Omental fat pad (tissue), 4 donors: ENCODE data around the gene CCDC88B. TPM values are rescaled to one million over a fixed set of nuclear protein-coding genes. Genes with fewer than 3 reads are reported as not detected.

Experiments
- ATAC-seq: fragments of 150-250 bp; one replicate; pipeline ENCODE4 v1.9.1; 2016; ENCODE audit warnings: mild to moderate bottlenecking, moderate library complexity; ENCODE audit not compliant: low FRiP score
- DNase-seq: peaks from one replicate; pipeline ENCODE4 v3.0.0-alpha.2; 2019; ENCODE audit warnings: low spot score
- CTCF ChIP-seq, 3 donors: fragments of 450-650 bp; IDR thresholded peaks; one replicate each; pipeline ENCODE4 v1.5.1; 2016 to 2017; ENCODE audit warnings: antibody characterized with exemption in 3 of 3, mild to moderate bottlenecking in 3 of 3, moderate library complexity in 2 of 3
- total RNA-seq, 4 donors: library from RNA; depleted of rRNA; stranded (reverse); fragments of >200 nt; gene quantifications; one replicate each; pipeline ENCODE4 v1.1.0, GENCODE V29; 2016

Gene CCDC88B
- total RNA-seq, 4 donors from 2014 or later: 6.2 to 24.1 (median 10.3) TPM

- DNase-seq: no peak
- no peak for ATAC-seq
These were observed 21.7 kb downstream of the CCDC88B start for GRCh38 chr11:64361659-64362058.

GRCh38 chr11:64362339-64362738, 22.3 kb downstream of the CCDC88B start:
- ATAC-seq (no peak), DNase-seq (no peak)
- TF ChIP-seq CTCF (IDR thresholded peaks at IDR 0.05): no peak

More at GRCh38 chr11:64361659-64362058, 21.7 kb downstream of the CCDC88B start:
- TF ChIP-seq CTCF (IDR thresholded peaks at IDR 0.05): no peak

- no peak for DNase-seq
- no peak for TF ChIP-seq CTCF (IDR thresholded peaks at IDR 0.05)
- ATAC-seq: no peak
These were observed 24.4 kb downstream of the CCDC88B start for GRCh38 chr11:64364435-64364834.

GRCh38 chr11:64364911-64365310, 24.9 kb downstream of the CCDC88B start:
- no peak for TF ChIP-seq CTCF (IDR thresholded peaks at IDR 0.05)
- ATAC-seq (no peak), DNase-seq (no peak)

GRCh38 chr11:64366751-64367150, 26.7 kb downstream of the CCDC88B start:
- ATAC-seq (no peak), DNase-seq (no peak)
- TF ChIP-seq CTCF (IDR thresholded peaks at IDR 0.05): no peak

- no peak for DNase-seq
- no peak for TF ChIP-seq CTCF (IDR thresholded peaks at IDR 0.05)
- no peak for ATAC-seq
These were observed 28.1 kb downstream of the CCDC88B start for GRCh38 chr11:64367931-64368672.

- TF ChIP-seq CTCF (IDR thresholded peaks at IDR 0.05): no peak
- no peak for ATAC-seq
These were observed 28.7 kb downstream of the CCDC88B start for GRCh38 chr11:64368673-64369074.

More at GRCh38 chr11:64368673-64369074, 28.7 kb downstream of the CCDC88B start:
- DNase-seq: no peak
